Measurements from ENCODE around the gene ARFGEF2. TPM values are rescaled to one million over a fixed set of nuclear protein-coding genes. Genes with fewer than 3 reads are reported as not detected.

The ARFGEF2 gene
- total and polyA plus RNA-seq, 2 of the 8 experiments (the other 6 are each of a cell fraction or from before 2014, with no cell fraction given): 8.1 to 21.8 TPM

DNA sequence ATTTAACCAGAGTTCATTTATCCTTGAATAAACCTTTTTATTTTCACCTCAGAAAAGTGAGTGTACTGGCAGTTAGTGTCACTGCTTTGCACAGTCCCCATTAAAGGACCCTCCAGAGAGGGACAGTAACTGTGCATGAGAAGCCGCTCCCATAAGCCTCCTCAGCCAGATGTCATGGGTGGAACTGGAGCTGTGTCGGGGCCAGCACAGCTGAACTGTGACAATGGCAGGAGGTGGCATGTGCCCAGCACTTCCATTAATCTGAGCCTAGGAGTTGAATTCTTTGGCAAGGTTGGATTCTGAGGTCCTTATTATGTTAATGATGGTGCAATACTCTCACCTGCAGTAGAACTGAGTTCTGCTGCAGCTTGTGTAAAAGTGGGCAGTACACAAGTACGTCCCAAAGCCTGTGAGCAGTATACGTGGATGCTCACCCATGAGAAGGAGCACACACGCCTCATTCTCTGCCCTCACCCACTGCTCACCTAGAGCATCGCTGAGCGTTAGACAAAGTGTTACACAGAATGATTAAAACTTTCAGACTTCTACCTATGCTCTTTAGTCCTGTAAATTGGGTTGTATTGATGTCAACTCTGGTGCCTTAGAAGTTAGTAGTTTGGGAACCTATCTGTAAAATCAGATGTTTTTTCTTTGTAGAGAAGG lies 112.7 kb downstream of the ARFGEF2 start:
- Histone ChIP-seq H3K27me3 (replicated peaks in 1 of 4; ENCODE audit: control insufficient read depth in 3 of 4, extremely low read depth in 1 of 4, insufficient read depth in 3 of 4, low read length in 3 of 4) (no peaks in the 10 kb centered on the region), H3K9me3 (ENCODE audit: insufficient read depth in 2 of 2, low read depth in 1 of 2, low read length in 1 of 2) (no peaks in the 10 kb centered on the region), H2BK120ac (replicated peaks; ENCODE audit: low read depth, low read length) (no peak overlapping the region), H2AK5ac (ENCODE audit: low read depth, low read length) (no peak overlapping the region), H2BK5ac (ENCODE audit: low read depth, low read length) (no peak overlapping the region), H3K79me2 (ENCODE audit: control insufficient read depth in 1 of 2, insufficient read depth in 2 of 2, low read length in 2 of 2) (no peaks in the 10 kb centered on the region), H3K56ac (replicated peaks; ENCODE audit: insufficient read length, low read depth, low read length) (no peak overlapping the region), H3K79me1 (ENCODE audit: low read depth, low read length) (no peaks in the 10 kb centered on the region), H3K4me3 (ENCODE audit: extremely low read depth in 1 of 4, insufficient read depth in 2 of 4, low read depth in 3 of 4, low read length in 4 of 4) (no peak overlapping the region), H3K23ac (ENCODE audit: insufficient read length) (no peak overlapping the region), H3K23me2 (ENCODE audit: low read depth, low read length) (no peaks in the 10 kb centered on the region), H4K20me1 (replicated peaks in 1 of 2; ENCODE audit: control insufficient read depth in 1 of 2, insufficient read depth in 2 of 2, low read length in 2 of 2) (peaks cover 0 to 2% of the 10 kb centered on the region in 2 experiments), H3K18ac (ENCODE audit: extremely low read depth, low read length) (no peak overlapping the region), H2AFZ (ENCODE audit: low read length) (no peak overlapping the region), H3K9ac (replicated peaks in 1 of 4; ENCODE audit: extremely low read depth in 1 of 4, low read depth in 3 of 4, low read length in 3 of 4) (no peak overlapping the region; a peak in 1 of 7 replicates), H2BK15ac (ENCODE audit: low read length) (no peak overlapping the region), H2BK20ac (ENCODE audit: low read length) (no peak overlapping the region), H2BK12ac (ENCODE audit: low read depth, low read length) (no peak overlapping the region), H3K27ac (ENCODE audit: low read depth, low read length) (no peak overlapping the region), H3K14ac (ENCODE audit: insufficient read length) (no peak overlapping the region), H4K5ac (ENCODE audit: insufficient read length, low read depth, low read length) (no peak overlapping the region), H3K4me1 (replicated peaks in 1 of 4; ENCODE audit: control insufficient read depth in 3 of 4, insufficient read depth in 4 of 4, low read length in 3 of 4) (peaks cover 0 to 4% (median 0%) of the 10 kb centered on the region in 4 experiments; a peak in 1 of 7 replicates), H4K8ac (ENCODE audit: extremely low read depth, insufficient read depth, low read length) (no peak overlapping the region), H3K4ac (replicated peaks; ENCODE audit: insufficient read length, low read depth, low read length) (no peak overlapping the region), H3K4me2 (ENCODE audit: insufficient read depth in 1 of 2, low read depth in 2 of 2, low read length in 2 of 2) (no peak overlapping the region), H3K36me3 (ENCODE audit: control insufficient read depth in 2 of 4, insufficient read depth in 4 of 4, low read length in 3 of 4) (peaks cover 2 to 14% (median 12%) of the 10 kb centered on the region in 4 experiments; a peak in 5 of 8 replicates), H4K91ac (replicated peaks; ENCODE audit: insufficient read length, low read length) (no peak overlapping the region)
- WGBS, 2 experiments (ENCODE audit: extremely low coverage in 1 of 2, insufficient coverage in 1 of 2, insufficient read length in 1 of 2, insufficient replicate concordance in 2 of 2, low coverage in 1 of 2, low lambda C conversion rate in 2 of 2, missing lambda C conversion rate in 1 of 2): 87% methylated on average over 7 of the region's 7 CpGs; no CpG with 5 or more reads in 1 of the 2 experiments
- POLR2A ChIA-PET (ENCODE audit: partially characterized antibody): interaction anchor here (2.4 kb wide), 1 partner anchor 12 kb away, joined by 19 read pairs; the partner anchor contains the start of gene CSE1L
- CTCF ChIA-PET (ENCODE audit: partially characterized antibody): no interaction called here
- DNase-seq (ENCODE audit: low read depth in 1 of 2, low spot score in 2 of 2) (no peak), FAIRE-seq (no peak)
- TF ChIP-seq, protein P1, sequence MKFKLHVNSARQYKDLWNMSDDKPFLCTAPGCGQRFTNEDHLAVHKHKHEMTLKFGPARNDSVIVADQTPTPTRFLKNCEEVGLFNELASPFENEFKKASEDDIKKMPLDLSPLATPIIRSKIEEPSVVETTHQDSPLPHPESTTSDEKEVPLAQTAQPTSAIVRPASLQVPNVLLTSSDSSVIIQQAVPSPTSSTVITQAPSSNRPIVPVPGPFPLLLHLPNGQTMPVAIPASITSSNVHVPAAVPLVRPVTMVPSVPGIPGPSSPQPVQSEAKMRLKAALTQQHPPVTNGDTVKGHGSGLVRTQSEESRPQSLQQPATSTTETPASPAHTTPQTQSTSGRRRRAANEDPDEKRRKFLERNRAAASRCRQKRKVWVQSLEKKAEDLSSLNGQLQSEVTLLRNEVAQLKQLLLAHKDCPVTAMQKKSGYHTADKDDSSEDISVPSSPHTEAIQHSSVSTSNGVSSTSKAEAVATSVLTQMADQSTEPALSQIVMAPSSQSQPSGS (IDR thresholded peaks at IDR 0.05; ENCODE audit: low read length): no peak
- TF ChIP-seq SP1 (IDR thresholded peaks at IDR 0.05; ENCODE audit: low read depth, low read length): no peak
- no peak for TF ChIP-seq HDAC6 (IDR thresholded peaks at IDR 0.05; ENCODE audit: low read depth, low read length)
- no peak for TF ChIP-seq GTF2F1 (IDR thresholded peaks at IDR 0.05; ENCODE audit: borderline replicate concordance, low read depth, low read length)
- no peak for TF ChIP-seq CBX5 (IDR thresholded peaks at IDR 0.05; ENCODE audit: low read depth, low read length)
- TF ChIP-seq CREB1 (IDR thresholded peaks at IDR 0.05): no peak
- no peak for TF ChIP-seq SUZ12 (IDR thresholded peaks at IDR 0.05; ENCODE audit: low read length)
- no peak for TF ChIP-seq RNF2 (IDR thresholded peaks at IDR 0.05; ENCODE audit: borderline replicate concordance, low read depth, low read length, missing control alignments, poor library complexity, severe bottlenecking)
- no peak for TF ChIP-seq TAF1 (IDR thresholded peaks at IDR 0.05; ENCODE audit: low read depth, low read length)
- TF ChIP-seq ASH2L (IDR thresholded peaks at IDR 0.05; ENCODE audit: low read length): no peak
- no peak for TF ChIP-seq POLR2A (IDR thresholded peaks at IDR 0.05; ENCODE audit: control extremely low read depth in 1 of 2, low read depth in 2 of 2, low read length in 2 of 2)
- no peak for TF ChIP-seq POU5F1 (IDR thresholded peaks at IDR 0.05; ENCODE audit: low read depth, low read length)
- no peak for TF ChIP-seq MAFK (IDR thresholded peaks at IDR 0.05; ENCODE audit: low read depth, low read length)

All from H1 (cell line).